AG04449 (cell line): Measurements from ENCODE around the gene ENO4.

Experiments used
- CTCF ChIA-PET: fragments of 350-600 bp; formaldehyde crosslinking; extraction: SDS; loops from one replicate; lab custom pipeline; 2021; ENCODE audit warnings: antibody characterized with exemption; lab: Yijun Ruan, JAX
- POLR2A ChIA-PET: fragments of 400-600, 350-600 bp; formaldehyde crosslinking; extraction: SDS; loops from one replicate; lab custom pipeline; 2020; ENCODE audit warnings: antibody characterized with exemption, inconsistent platforms; lab: Yijun Ruan, JAX
- DNase-seq: peaks from one replicate; pipeline ENCODE4 v3.0.0-alpha.2; 2010; ENCODE audit warnings: low read depth, low spot score
- H3K4me3 ChIP-seq: 2 replicates; pipeline ENCODE4 v1.5.1; 2011; ENCODE audit warnings: low read depth, mild to moderate bottlenecking, control low read depth, low read length
- TF ChIP-seq, protein P1 (sequence below): IDR thresholded peaks from one replicate; pipeline ENCODE4 v1.5.1; 2011; ENCODE audit warnings: mild to moderate bottlenecking, moderate library complexity, low read length, control low read depth, inconsistent platforms; ENCODE audit not compliant: insufficient read depth; ENCODE audit errors: missing control alignments

ENO4 gene

GRCh38 chr10:116875897-116876296 lies 26.6 kb downstream of the ENO4 start:
- POLR2A ChIA-PET, result no interaction called here

DNA sequence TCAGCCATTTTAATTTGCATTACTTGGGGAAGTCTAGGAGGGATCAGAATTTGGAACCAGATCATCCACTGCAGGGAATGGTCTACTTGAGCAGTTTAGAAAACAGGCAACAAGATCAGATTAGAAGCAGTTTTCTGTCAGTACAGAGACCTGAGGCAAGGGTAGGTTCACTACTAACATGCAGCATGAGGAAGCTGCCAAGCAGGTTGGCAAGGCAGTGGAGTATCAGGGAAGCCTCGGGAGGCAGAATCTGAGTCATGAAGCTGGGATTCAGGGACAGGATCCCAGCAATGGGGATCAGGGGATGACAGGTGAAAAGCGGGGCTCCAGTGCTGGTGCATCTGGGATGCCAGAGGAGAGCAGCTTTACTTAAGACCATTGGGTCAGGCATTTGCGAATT lies 28.1 kb downstream of the ENO4 start:
- TF ChIP-seq, protein P1, sequence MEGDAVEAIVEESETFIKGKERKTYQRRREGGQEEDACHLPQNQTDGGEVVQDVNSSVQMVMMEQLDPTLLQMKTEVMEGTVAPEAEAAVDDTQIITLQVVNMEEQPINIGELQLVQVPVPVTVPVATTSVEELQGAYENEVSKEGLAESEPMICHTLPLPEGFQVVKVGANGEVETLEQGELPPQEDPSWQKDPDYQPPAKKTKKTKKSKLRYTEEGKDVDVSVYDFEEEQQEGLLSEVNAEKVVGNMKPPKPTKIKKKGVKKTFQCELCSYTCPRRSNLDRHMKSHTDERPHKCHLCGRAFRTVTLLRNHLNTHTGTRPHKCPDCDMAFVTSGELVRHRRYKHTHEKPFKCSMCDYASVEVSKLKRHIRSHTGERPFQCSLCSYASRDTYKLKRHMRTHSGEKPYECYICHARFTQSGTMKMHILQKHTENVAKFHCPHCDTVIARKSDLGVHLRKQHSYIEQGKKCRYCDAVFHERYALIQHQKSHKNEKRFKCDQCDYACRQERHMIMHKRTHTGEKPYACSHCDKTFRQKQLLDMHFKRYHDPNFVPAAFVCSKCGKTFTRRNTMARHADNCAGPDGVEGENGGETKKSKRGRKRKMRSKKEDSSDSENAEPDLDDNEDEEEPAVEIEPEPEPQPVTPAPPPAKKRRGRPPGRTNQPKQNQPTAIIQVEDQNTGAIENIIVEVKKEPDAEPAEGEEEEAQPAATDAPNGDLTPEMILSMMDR, result no peak
- H3K4me3 ChIP-seq, result no peak overlapping the region
- ChIA-PET POLR2A (no interaction called here), CTCF (no interaction called here)
- no peak for DNase-seq

More at GRCh38 chr10:116875897-116876296, 26.6 kb downstream of the ENO4 start:
- TF ChIP-seq, protein P1, result no peak
- no peak for DNase-seq
- no peak overlapping the region for H3K4me3 ChIP-seq
- CTCF ChIA-PET, result interaction anchor here (1.1 kb wide), 1 partner anchor 14 kb away, joined by 3 read pairs; no protein-coding TSS in a partner anchor

GRCh38 chr10:116878123-116878522 lies 28.8 kb downstream of the ENO4 start:
- TF ChIP-seq, protein P1, result no peak
- CTCF ChIA-PET, result no interaction called here
- no peak overlapping the region for H3K4me3 ChIP-seq
- DNase-seq, result no peak
- POLR2A ChIA-PET, result no interaction called here

- POLR2A ChIA-PET, result no interaction called here
- H3K4me3 ChIP-seq, result no peak overlapping the region
- no peak for DNase-seq
- TF ChIP-seq, protein P1, result no peak
- CTCF ChIA-PET, result no interaction called here
Measured at GRCh38 chr10:116879817-116880216, 30.5 kb downstream of the ENO4 start.

DNA sequence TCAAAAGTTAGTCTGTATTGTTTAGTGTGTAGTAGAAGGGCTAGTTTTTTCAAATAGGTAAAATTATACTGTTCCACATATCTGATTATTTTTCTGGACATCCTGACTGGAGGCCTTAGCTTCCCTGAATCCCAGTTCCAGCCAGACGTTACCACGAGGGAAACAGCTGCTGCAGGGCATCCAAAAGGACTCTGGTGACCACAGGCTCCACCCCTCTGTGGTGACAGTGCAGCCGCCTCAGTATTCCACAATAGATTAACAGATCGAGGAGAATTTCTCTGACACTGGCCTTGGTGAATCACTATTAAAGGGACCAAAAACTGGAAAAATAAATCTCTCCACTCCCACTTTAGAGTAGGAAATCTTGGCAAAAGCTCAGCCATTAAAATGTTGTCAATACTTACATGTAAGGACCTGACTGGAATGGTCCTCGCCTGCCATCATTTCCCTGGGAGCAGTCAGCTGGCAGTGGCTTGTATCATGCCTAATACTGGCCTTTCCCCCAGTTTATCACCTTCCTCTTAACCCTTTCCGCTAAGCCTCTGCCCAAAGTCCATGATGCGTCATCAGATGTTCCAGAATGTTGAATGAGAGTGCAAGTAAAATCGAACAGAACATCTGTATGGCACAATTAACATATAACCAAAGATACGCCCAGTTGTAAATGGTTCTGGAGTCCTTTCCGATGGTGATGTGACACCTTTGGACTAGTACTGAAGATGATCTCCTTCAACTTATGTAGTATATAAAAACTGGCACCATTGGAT lies 31.6 kb downstream of the ENO4 start:
- POLR2A ChIA-PET, result no interaction called here
- no peak for DNase-seq
- TF ChIP-seq, protein P1, result no peak
- CTCF ChIA-PET, result interaction anchor here (0.6 kb wide), 1 partner anchor 94 kb away, joined by 3 read pairs; no protein-coding TSS in a partner anchor
- no peak overlapping the region for H3K4me3 ChIP-seq

DNA sequence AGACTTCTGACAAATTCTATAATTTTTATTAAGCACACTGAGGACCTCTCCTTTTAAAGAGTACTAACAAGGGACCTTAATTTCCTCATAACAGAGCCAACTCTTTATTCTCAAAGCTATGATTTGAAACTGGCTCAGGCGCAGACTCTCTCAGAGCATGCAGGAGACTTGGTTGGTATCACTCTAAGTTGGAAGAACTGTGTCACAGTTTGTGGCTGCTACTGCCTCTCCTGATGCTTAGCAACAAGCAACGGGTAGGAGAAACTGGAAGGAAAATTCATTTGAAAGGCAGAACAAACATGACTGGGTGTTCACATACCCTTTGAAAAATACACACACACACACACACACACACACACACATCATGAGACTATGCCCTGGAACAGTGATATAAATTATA lies 33.3 kb downstream of the ENO4 start:
- CTCF ChIA-PET, result no interaction called here
- TF ChIP-seq, protein P1, result no peak
- POLR2A ChIA-PET, result no interaction called here
- H3K4me3 ChIP-seq, result no peak overlapping the region
- DNase-seq, result no peak
